ENCODE results near the gene IL27RA. TPM values are rescaled to one million over a fixed set of nuclear protein-coding genes. Genes with fewer than 3 reads are reported as not detected.

Gene IL27RA
- total RNA-seq, 2 experiments from 2014 or later, result 46.5 to 48.2 TPM

DNA sequence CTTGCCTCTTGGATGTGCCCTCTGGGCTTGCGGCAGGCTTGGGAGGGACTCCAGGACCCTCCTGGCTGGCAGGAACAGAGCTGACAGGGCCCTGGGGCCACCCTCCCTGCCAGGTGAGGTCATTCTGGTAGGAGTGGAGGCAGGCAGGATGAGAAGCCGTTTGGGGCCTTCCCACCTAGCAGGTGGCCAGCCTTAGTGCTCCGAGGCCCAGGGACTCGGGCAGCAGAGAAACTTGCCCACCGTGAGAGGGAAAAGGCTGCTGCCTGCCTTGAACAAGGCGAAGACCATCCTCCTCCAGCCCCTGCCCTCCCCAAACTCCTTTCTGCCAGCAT is 34.0 kb upstream of the IL27RA start:
- no peak for DNase-seq
- H3K4me3 Mint-ChIP-seq, result no peak overlapping the region
- ChIA-PET POLR2A (interaction anchor here (9.9 kb wide), 1 partner anchor 11 kb away, joined by 96 read pairs; no protein-coding TSS in a partner anchor), CTCF (interaction anchor here (2.0 kb wide), 1 partner anchor 10 kb away, joined by 4 read pairs; no protein-coding TSS in a partner anchor)
- H3K36me3 Mint-ChIP-seq (ENCODE audit: low read depth), result peaks cover 25% of the 10 kb centered on the region
- TF ChIP-seq, protein P1, sequence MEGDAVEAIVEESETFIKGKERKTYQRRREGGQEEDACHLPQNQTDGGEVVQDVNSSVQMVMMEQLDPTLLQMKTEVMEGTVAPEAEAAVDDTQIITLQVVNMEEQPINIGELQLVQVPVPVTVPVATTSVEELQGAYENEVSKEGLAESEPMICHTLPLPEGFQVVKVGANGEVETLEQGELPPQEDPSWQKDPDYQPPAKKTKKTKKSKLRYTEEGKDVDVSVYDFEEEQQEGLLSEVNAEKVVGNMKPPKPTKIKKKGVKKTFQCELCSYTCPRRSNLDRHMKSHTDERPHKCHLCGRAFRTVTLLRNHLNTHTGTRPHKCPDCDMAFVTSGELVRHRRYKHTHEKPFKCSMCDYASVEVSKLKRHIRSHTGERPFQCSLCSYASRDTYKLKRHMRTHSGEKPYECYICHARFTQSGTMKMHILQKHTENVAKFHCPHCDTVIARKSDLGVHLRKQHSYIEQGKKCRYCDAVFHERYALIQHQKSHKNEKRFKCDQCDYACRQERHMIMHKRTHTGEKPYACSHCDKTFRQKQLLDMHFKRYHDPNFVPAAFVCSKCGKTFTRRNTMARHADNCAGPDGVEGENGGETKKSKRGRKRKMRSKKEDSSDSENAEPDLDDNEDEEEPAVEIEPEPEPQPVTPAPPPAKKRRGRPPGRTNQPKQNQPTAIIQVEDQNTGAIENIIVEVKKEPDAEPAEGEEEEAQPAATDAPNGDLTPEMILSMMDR (IDR thresholded peaks at IDR 0.05), result no peak
- no peak overlapping the region for H3K27ac Mint-ChIP-seq
- peaks cover 7% of the 10 kb centered on the region for H3K9me3 Mint-ChIP-seq
- no peak for ATAC-seq
- intact Hi-C loops (cut with micrococcal nuclease), result no loop called here
- H3K27me3 Mint-ChIP-seq, result no peaks in the 10 kb centered on the region
- peaks cover 27% of the 10 kb centered on the region for H3K4me1 Mint-ChIP-seq (ENCODE audit: low read depth)

- Mint-ChIP-seq H3K27me3 (no peaks in the 10 kb centered on the region), H3K4me1 (ENCODE audit: low read depth) (peaks cover 35% of the 10 kb centered on the region), H3K9me3 (peaks cover 7% of the 10 kb centered on the region), H3K27ac (no peak overlapping the region), H3K4me3 (no peak overlapping the region), H3K36me3 (ENCODE audit: low read depth) (peaks cover 24% of the 10 kb centered on the region)
- ATAC-seq (no peak), DNase-seq (no peak)
- ChIA-PET POLR2A (interaction anchor here (0.7 to 9.9 kb wide), 5 partner anchors 11 to 59 kb away, joined by 3 to 96 read pairs (median 3); partner anchors contain the start of gene IL27RA), CTCF (interaction anchor here (0.7 to 2.0 kb wide), 4 partner anchors 11 to 89 kb away, joined by 3 to 6 read pairs (median 4); partner anchors contain the start of gene MISP3)
- intact Hi-C loops (cut with micrococcal nuclease), result no loop called here
- TF ChIP-seq, protein P1 (IDR thresholded peaks at IDR 0.05), result no peak
These were observed 33.1 kb upstream of the IL27RA start for GRCh38 chr19:13998426-13998825.

GRCh38 chr19:13999085-13999484 is 32.5 kb upstream of the IL27RA start:
- DNase-seq (no peak), ATAC-seq (no peak)
- Mint-ChIP-seq H3K4me3 (no peak overlapping the region), H3K27ac (no peak overlapping the region), H3K27me3 (no peaks in the 10 kb centered on the region), H3K4me1 (ENCODE audit: low read depth) (peaks cover 37% of the 10 kb centered on the region), H3K9me3 (peaks cover 7% of the 10 kb centered on the region), H3K36me3 (ENCODE audit: low read depth) (peaks cover 24% of the 10 kb centered on the region)
- CTCF ChIA-PET, result interaction anchor here (1.0 to 2.0 kb wide), 4 partner anchors 12 to 74 kb away, joined by 3 to 6 read pairs (median 4); partner anchors contain the start of gene MISP3
- POLR2A ChIA-PET, result interaction anchor here (0.7 to 9.9 kb wide), 4 partner anchors 12 to 60 kb away, joined by 3 to 96 read pairs (median 4); partner anchors contain the start of gene IL27RA
- intact Hi-C loops (cut with micrococcal nuclease), result no loop called here
- TF ChIP-seq, protein P1 (IDR thresholded peaks at IDR 0.05), result no peak

- peak overlapping the region; percentile 77 for H3K27ac Mint-ChIP-seq
- H3K27me3 Mint-ChIP-seq, result no peaks in the 10 kb centered on the region
- POLR2A ChIA-PET, result interaction anchor here (0.6 to 9.9 kb wide), 4 partner anchors 14 to 47 kb away, joined by 3 to 96 read pairs (median 6); no protein-coding TSS in a partner anchor
- intact Hi-C loops (cut with micrococcal nuclease), result no loop called here
- DNase-seq, result no peak
- no peak for ATAC-seq
- H3K36me3 Mint-ChIP-seq (ENCODE audit: low read depth), result peaks cover 24% of the 10 kb centered on the region
- CTCF ChIA-PET, result interaction anchor here (0.7 to 1.7 kb wide), 3 partner anchors 73 to 139 kb away, joined by 3 to 5 read pairs (median 3); no protein-coding TSS in a partner anchor
- H3K4me1 Mint-ChIP-seq (ENCODE audit: low read depth), result peaks cover 48% of the 10 kb centered on the region
- no peak overlapping the region for H3K4me3 Mint-ChIP-seq
- peaks cover 7% of the 10 kb centered on the region for H3K9me3 Mint-ChIP-seq
- TF ChIP-seq, protein P1 (IDR thresholded peaks at IDR 0.05), result no peak
These were observed 30.7 kb upstream of the IL27RA start for GRCh38 chr19:14000691-14001375.

Measured in activated CD8-positive, alpha-beta T cell treated with anti-CD3 and anti-CD28 coated beads for 36 hours (primary cell).